IMR-90 (cell line): Measurements from ENCODE around the gene PSMD8. TPM values are rescaled to one million over a fixed set of nuclear protein-coding genes. Genes with fewer than 3 reads are reported as not detected.

Experiments
- ATAC-seq: fragments of 200-7000 bp; cut with Tn5 transposase; 2 replicates; pipeline ENCODE4 v1.9.1; 2020; ENCODE audit warnings: low read depth, mild to moderate bottlenecking, moderate library complexity
- BruUV-seq: library from RNA; stranded (reverse); fragments of 400-500 nt; replicated peaks from 2 replicates; lab custom pipeline; 2021; lab: Mats Ljungman, UMichigan
- CTCF ChIA-PET: fragments of 300-600 bp; formaldehyde crosslinking; extraction: SDS; loops from one replicate; lab custom pipeline; 2021; ENCODE audit warnings: antibody characterized with exemption; lab: Yijun Ruan, JAX
- POLR2A ChIA-PET: fragments of 300-600 bp; sonication (Branson Sonifier 250); formaldehyde crosslinking; loops from one replicate; lab custom pipeline; 2022; ENCODE audit warnings: antibody characterized with exemption; ENCODE audit not compliant: unreplicated experiment; lab: Charles Lee
- DNase-seq: peaks from one replicate; pipeline ENCODE4 v3.0.0; 2013
- H2AFZ ChIP-seq: replicated peaks from 2 replicates; pipeline ENCODE3; 2013; ENCODE audit warnings: low read length, mild to moderate bottlenecking; ENCODE audit not compliant: poor library complexity
- H2AK5ac ChIP-seq: 2 replicates; pipeline ENCODE4 v1.6.1; 2013; ENCODE audit warnings: low read depth, low read length, inconsistent platforms
- H2AK9ac ChIP-seq: replicated peaks from 2 replicates; pipeline ENCODE3; 2013; ENCODE audit warnings: mild to moderate bottlenecking, low read depth, low read length, moderate library complexity; ENCODE audit not compliant: poor library complexity
- H2BK120ac ChIP-seq: 2 replicates; pipeline ENCODE4 v1.6.1; 2013; ENCODE audit warnings: low read depth, low read length, inconsistent platforms
- H2BK15ac ChIP-seq: 3 replicates; pipeline ENCODE4 v1.6.1; 2013; ENCODE audit warnings: low read depth, low read length, inconsistent platforms
- H2BK20ac ChIP-seq: 2 replicates; pipeline ENCODE4 v1.6.1; 2013; ENCODE audit warnings: low read depth, mild to moderate bottlenecking, inconsistent platforms, low read length, moderate library complexity
- H2BK5ac ChIP-seq: 2 replicates; pipeline ENCODE4 v1.6.1; 2013; ENCODE audit warnings: mild to moderate bottlenecking, low read depth, low read length, inconsistent platforms; ENCODE audit not compliant: poor library complexity, severe bottlenecking
- H3K14ac ChIP-seq: replicated peaks from 2 replicates; pipeline ENCODE4 v1.6.1; 2013; ENCODE audit warnings: low read depth, low read length, inconsistent platforms
- H3K18ac ChIP-seq: 2 replicates; pipeline ENCODE4 v1.6.1; 2013; ENCODE audit warnings: low read depth, low read length, control low read depth
- H3K23ac ChIP-seq: 2 replicates; pipeline ENCODE4 v1.6.1; 2013; ENCODE audit warnings: low read depth, low read length, inconsistent platforms
- H3K27ac ChIP-seq: 2 replicates; pipeline ENCODE4 v1.5.1; 2013; ENCODE audit warnings: mild to moderate bottlenecking, control low read depth, low read length; ENCODE audit not compliant: insufficient read depth
- H3K27me3 ChIP-seq: 2 replicates; pipeline ENCODE4 v1.6.1; 2013; ENCODE audit warnings: low read length; ENCODE audit not compliant: control insufficient read depth, insufficient read depth
- H3K36me3 ChIP-seq: 2 replicates; pipeline ENCODE4 v1.6.1; 2013; ENCODE audit warnings: low read length, mixed read lengths; ENCODE audit not compliant: control insufficient read depth, insufficient read depth
- H3K4ac ChIP-seq: 2 replicates; pipeline ENCODE4 v1.6.1; 2013; ENCODE audit warnings: low read depth, low read length, inconsistent platforms
- H3K4me1 ChIP-seq: 2 replicates; pipeline ENCODE4 v1.6.1; 2013; ENCODE audit warnings: low read length, mixed read lengths; ENCODE audit not compliant: control insufficient read depth, insufficient read depth
- H3K4me2 ChIP-seq: 2 replicates; pipeline ENCODE4 v1.6.1; 2013; ENCODE audit warnings: low read depth, mild to moderate bottlenecking, control low read depth, low read length, moderate library complexity
- H3K4me3 ChIP-seq: 2 replicates; pipeline ENCODE4 v1.5.1; 2013; ENCODE audit warnings: low read depth, mild to moderate bottlenecking, control low read depth, low read length, moderate library complexity; ENCODE audit not compliant: insufficient read depth
- H3K56ac ChIP-seq: 2 replicates; pipeline ENCODE4 v1.6.1; 2013; ENCODE audit warnings: low read length, inconsistent platforms; ENCODE audit not compliant: insufficient read depth; ENCODE audit errors: extremely low read depth
- H3K79me1 ChIP-seq, 2 experiments: 2 replicates each; pipeline ENCODE4 v1.6.1; 2013; ENCODE audit warnings: low read length in 2 of 2, inconsistent platforms in 1 of 2, low read depth in 1 of 2
- H3K9ac ChIP-seq: 2 replicates; pipeline ENCODE4 v1.6.1; 2013; ENCODE audit warnings: low read depth, low read length, control low read depth
- H3K9me1 ChIP-seq: 2 replicates; pipeline ENCODE4 v1.6.1; 2013; ENCODE audit warnings: low read length, inconsistent platforms; ENCODE audit not compliant: insufficient read depth
- H3K9me3 ChIP-seq: 2 replicates; pipeline ENCODE4 v1.6.1; 2013; ENCODE audit warnings: low read length; ENCODE audit not compliant: control insufficient read depth, insufficient read depth
- H4K20me1 ChIP-seq: 2 replicates; pipeline ENCODE4 v1.6.1; 2013; ENCODE audit warnings: low read length, inconsistent platforms; ENCODE audit not compliant: insufficient read depth
- H4K5ac ChIP-seq: 2 replicates; pipeline ENCODE4 v1.6.1; 2013; ENCODE audit warnings: mild to moderate bottlenecking, low read depth, low read length, control low read depth
- H4K8ac ChIP-seq, 2 experiments: 2 replicates each; pipeline ENCODE4 v1.6.1; 2013; ENCODE audit warnings: low read depth in 2 of 2, low read length in 2 of 2, control low read depth in 1 of 2, inconsistent platforms in 1 of 2
- H4K91ac ChIP-seq: 2 replicates; pipeline ENCODE4 v1.6.1; 2013; ENCODE audit warnings: low read depth, low read length, inconsistent platforms; ENCODE audit not compliant: insufficient read depth
- BHLHE40 ChIP-seq: fragments of 150-350 bp; IDR thresholded peaks from 2 replicates; pipeline ENCODE4 v1.6.1; 2016; ENCODE audit warnings: mild to moderate bottlenecking, low read depth, low read length
- CEBPB ChIP-seq: IDR thresholded peaks from 2 replicates; pipeline ENCODE4 v1.6.1; 2012; ENCODE audit warnings: low read depth, low read length, improper control_type of control experiment
- CHD1 ChIP-seq: IDR thresholded peaks from 2 replicates; pipeline ENCODE4 v1.6.1; 2012; ENCODE audit warnings: low read depth, low read length, improper control_type of control experiment
- CTCF ChIP-seq: conservative IDR thresholded peaks from 2 replicates; pipeline ENCODE4 v1.5.1; 2012; ENCODE audit warnings: mild to moderate bottlenecking, low read depth, low read length, improper control_type of control experiment
- ELK1 ChIP-seq: fragments of 150-350 bp; IDR thresholded peaks from 2 replicates; pipeline ENCODE4 v1.6.1; 2016; ENCODE audit warnings: low read depth, mild to moderate bottlenecking, low read length, moderate library complexity, borderline replicate concordance
- FOS ChIP-seq: fragments of 150-350 bp; IDR thresholded peaks from 2 replicates; pipeline ENCODE4 v1.6.1; 2016; ENCODE audit warnings: low read depth, low read length
- MAFK ChIP-seq: IDR thresholded peaks from 2 replicates; pipeline ENCODE4 v1.6.1; 2012; ENCODE audit warnings: low read depth, low read length, improper control_type of control experiment
- MAZ ChIP-seq: IDR thresholded peaks from 2 replicates; pipeline ENCODE4 v1.6.1; 2012; ENCODE audit warnings: low read depth, mild to moderate bottlenecking, low read length, improper control_type of control experiment, moderate library complexity, borderline replicate concordance
- MXI1 ChIP-seq: IDR thresholded peaks from 2 replicates; pipeline ENCODE4 v1.6.1; 2012; ENCODE audit warnings: low read depth, mild to moderate bottlenecking, low read length, moderate library complexity, borderline replicate concordance
- NFE2L2 ChIP-seq: fragments of 150-350 bp; IDR thresholded peaks from 2 replicates; pipeline ENCODE4 v1.6.1; 2016; ENCODE audit warnings: low read depth, mild to moderate bottlenecking, low read length
- POLR2A ChIP-seq: IDR thresholded peaks from 2 replicates; pipeline ENCODE4 v1.6.1; 2012; ENCODE audit warnings: mild to moderate bottlenecking, low read depth, low read length
- RAD21 ChIP-seq: IDR thresholded peaks from 2 replicates; pipeline ENCODE4 v1.6.1; 2012; ENCODE audit warnings: low read length, improper control_type of control experiment
- RCOR1 ChIP-seq: IDR thresholded peaks from 2 replicates; pipeline ENCODE4 v1.6.1; 2012; ENCODE audit warnings: mild to moderate bottlenecking, low read length, improper control_type of control experiment; ENCODE audit not compliant: insufficient replicate concordance
- RFX5 ChIP-seq: IDR thresholded peaks from 2 replicates; pipeline ENCODE4 v1.8.0; 2012; ENCODE audit warnings: low read depth, mild to moderate bottlenecking, low read length, moderate library complexity
- SMC3 ChIP-seq: fragments of 150-350 bp; IDR thresholded peaks from 2 replicates; pipeline ENCODE4 v1.6.1; 2016; ENCODE audit warnings: low read depth, mild to moderate bottlenecking, antibody characterized with exemption, low read length, moderate library complexity
- USF2 ChIP-seq: fragments of 150-350 bp; IDR thresholded peaks from 2 replicates; pipeline ENCODE4 v1.6.1; 2017; ENCODE audit warnings: mild to moderate bottlenecking, antibody characterized with exemption, low read length, low read depth
- WGBS, 2 experiments: methylation state at CpG; one replicate each; pipeline versions ENCODE4 v1.1.5 to v1.1.7; 2013; ENCODE audit warnings: missing lambda C conversion rate in 2 of 2; ENCODE audit not compliant: insufficient read length in 1 of 2; ENCODE audit errors: extremely low coverage in 2 of 2; 5-methylcytosine and 5-hydroxymethylcytosine counted together
- dilution Hi-C: fragments of 300-500 bp; cut with HindIII; formaldehyde crosslinking; loops from one replicate; pipeline ENCODE4 v1.14.3; 2018; ENCODE audit warnings: low sequenced_read_pairs; ENCODE audit not compliant: unreplicated experiment
- in situ Hi-C: fragments of 300-500 bp; cut with MboI; formaldehyde crosslinking; loops from 3 replicates; pipeline ENCODE4 v1.14.3; 2019; ENCODE audit warnings: low sequenced_read_pairs, inconsistent platforms, mixed read lengths
- intact Hi-C: fragments of 100-400 bp; cut with micrococcal nuclease; formaldehyde crosslinking; loops from 2 replicates; pipeline ENCODE4 v1.10.0; 2022
- polyA plus RNA-seq, 3 experiments: library from polyadenylated mRNA; depleted of rRNA; stranded (reverse); fragments of >200 nt; gene quantifications; 2 replicates each; pipeline ENCODE4 v1.2.3, GENCODE V29; 2012; ENCODE audit warnings: low replicate concordance in 1 of 3
- total RNA-seq: library from RNA; depleted of rRNA; stranded (reverse); fragments of >200 nt; gene quantifications from 2 replicates; pipeline ENCODE4 v1.2.3, GENCODE V29; 2012

Gene PSMD8
- total and polyA plus RNA-seq, 2 of the 4 experiments (the other 2 are of a cell fraction): 475 to 644 TPM

GRCh38 chr19:38375098-38375493 lies 725 bp downstream of the PSMD8 start:
- Histone ChIP-seq H3K14ac (peak overlapping the region; percentile 99), H4K5ac (peak overlapping the region; percentile 43), H3K4me1 (peaks cover 12% of the 10 kb centered on the region), H2BK5ac (peak overlapping the region; percentile 65), H2BK120ac (peak overlapping the region; percentile 60), H2AK9ac (peak overlapping the region; percentile 99), H3K23ac (peak overlapping the region; percentile 95; the same call in 1 of the 2 replicates), H3K79me1 (peaks cover 19 to 51% of the 10 kb centered on the region in 2 experiments; a peak in 3 of 4 replicates), H4K20me1 (peaks cover 40% of the 10 kb centered on the region), H3K9ac (peak overlapping the region; percentile 88), H2AK5ac (peak overlapping the region; percentile 88), H2BK15ac (peak overlapping the region; percentile 48; the same call in 1 of the 3 replicates), H3K4me3 (peak overlapping the region; percentile 59), H3K9me1 (peaks cover 19% of the 10 kb centered on the region), H3K27me3 (peaks cover under 1% of the 10 kb centered on the region; the same call in 1 of the 2 replicates), H3K18ac (no peak overlapping the region; the same call in 1 of the 2 replicates), H2AFZ (peak overlapping the region; percentile 96), H3K9me3 (no peaks in the 10 kb centered on the region), H3K4ac (peak overlapping the region; percentile 96), H3K56ac (peak overlapping the region; percentile 92), H3K36me3 (peaks cover 21% of the 10 kb centered on the region), H3K4me2 (peak overlapping the region; percentile 84), H4K8ac (peak overlapping the region; percentile 68 to 94), H3K27ac (peak overlapping the region; percentile 86), H2BK20ac (no peak overlapping the region), H4K91ac (peak overlapping the region; percentile 87)
- peak; percentile 11 for DNase-seq
- WGBS, 2 experiments: 1% methylated on average over 16 of the region's 18 CpGs; no CpG with 5 or more reads in 1 of the 2 experiments
- dilution Hi-C loops (no loop called here), intact Hi-C loops (loop anchor here (2.0 kb wide), 2 partner anchors 14 to 38 kb away; partner anchors contain the start of genes GGN and SPRED3), in situ Hi-C loops (no loop called here)
- ChIA-PET POLR2A (interaction anchor here (0.6 kb wide), 1 partner anchor 13 kb away, joined by 3 read pairs; no protein-coding TSS in a partner anchor), CTCF (interaction anchor here (1.1 kb wide), 1 partner anchor 12 kb away, joined by 4 read pairs; the partner anchor contains the start of gene GGN)
- TF ChIP-seq MXI1: no peak
- TF ChIP-seq NFE2L2: no peak
- TF ChIP-seq POLR2A: no peak
- no peak for TF ChIP-seq SMC3
- TF ChIP-seq USF2: no peak
- no peak for TF ChIP-seq RAD21
- no peak for TF ChIP-seq MAFK
- TF ChIP-seq CEBPB: no peak
- no peak for TF ChIP-seq MAZ
- no peak for TF ChIP-seq CTCF
- no peak for TF ChIP-seq BHLHE40
- TF ChIP-seq CHD1: no peak
- no peak for TF ChIP-seq FOS
- no peak for TF ChIP-seq RFX5
- no peak for TF ChIP-seq RCOR1
- no peak for TF ChIP-seq ELK1
- peak; percentile 19 for ATAC-seq
- no TSS peak for BruUV-seq
